ENCODE measurements around the gene CT45A9.
"Not testable (repeated sequence)": the region's sequence is repeated elsewhere in the genome, so short reads cannot be mapped to it uniquely, and the experiment has no call there.

Gene CT45A9, protein sequence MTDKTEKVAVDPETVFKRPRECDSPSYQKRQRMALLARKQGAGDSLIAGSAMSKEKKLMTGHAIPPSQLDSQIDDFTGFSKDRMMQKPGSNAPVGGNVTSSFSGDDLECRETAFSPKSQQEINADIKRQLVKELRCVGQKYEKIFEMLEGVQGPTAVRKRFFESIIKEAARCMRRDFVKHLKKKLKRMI

DNA sequence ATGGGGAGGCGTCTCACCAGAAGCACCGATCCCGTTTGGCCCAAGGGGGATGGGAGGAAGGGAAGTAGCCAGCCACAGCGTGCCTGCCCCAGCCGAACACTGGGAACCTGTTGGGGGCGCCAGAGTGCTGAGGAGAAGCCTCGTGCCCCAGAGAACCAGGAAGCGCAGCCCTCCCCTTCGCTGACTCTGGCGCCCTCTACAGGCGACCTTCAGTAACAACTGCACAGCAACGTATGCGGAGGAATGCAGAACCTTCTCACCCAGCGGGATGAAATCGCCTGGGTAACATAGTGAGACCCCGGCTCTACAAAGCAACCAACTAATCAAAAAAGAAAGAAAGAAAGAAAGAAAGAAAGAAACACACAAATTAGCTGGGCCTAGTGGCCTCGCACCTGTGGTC is at the start of gene CT45A9:
TSS of gene CT45A9 (minus strand) at position 101 of the 400 bp plus-strand sequence. CDS start 3,751 bp downstream, outside the sequence.
- DNase-seq (ENCODE audit: low read depth in 4 of 4, low spot score in 1 of 4), result not testable (repeated sequence)

DNA sequence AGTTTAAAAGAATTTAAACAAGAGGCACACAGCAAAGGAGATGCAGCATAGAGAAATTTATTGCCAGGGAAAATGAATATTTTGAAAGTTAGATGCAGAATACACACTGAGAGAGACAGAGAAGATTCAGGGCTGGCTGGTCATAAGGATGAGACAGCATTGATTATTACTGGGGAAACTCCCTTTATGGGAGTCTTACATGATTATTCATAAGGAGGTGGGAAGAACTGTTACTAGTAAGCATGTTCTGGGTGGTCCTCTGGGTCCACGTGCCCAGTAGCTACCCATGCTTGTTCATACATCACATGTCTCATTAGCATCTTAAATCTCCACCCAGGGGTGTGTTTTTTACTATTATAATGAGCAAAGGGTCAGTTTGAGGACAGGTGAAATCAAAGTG is 48.9 kb upstream of the CT45A9 start:
- DNase-seq (ENCODE audit: low read depth in 4 of 4, low spot score in 1 of 4), result not testable (repeated sequence)

DNA sequence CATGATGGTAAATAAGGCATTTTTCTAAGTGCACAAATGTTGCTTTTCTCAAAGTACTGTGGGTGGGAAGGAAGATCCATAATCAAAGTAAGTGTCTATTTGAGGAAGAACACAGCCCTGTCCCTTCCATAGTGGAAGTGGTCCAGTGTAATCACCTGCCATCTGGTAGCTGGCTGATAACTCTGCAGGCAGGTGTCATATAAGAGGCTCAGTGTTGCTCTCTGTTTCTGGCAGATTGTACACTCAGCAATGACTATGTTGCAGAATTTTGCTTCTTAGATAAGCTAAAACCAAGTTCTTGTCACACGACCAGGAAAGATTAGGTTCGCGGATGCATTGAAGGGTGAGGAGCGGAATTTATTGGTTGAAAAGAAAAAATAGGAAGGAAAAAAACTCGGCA is 42.8 kb upstream of the CT45A9 start:
- DNase-seq (ENCODE audit: low read depth in 4 of 4, low spot score in 1 of 4), result no peak

DNA sequence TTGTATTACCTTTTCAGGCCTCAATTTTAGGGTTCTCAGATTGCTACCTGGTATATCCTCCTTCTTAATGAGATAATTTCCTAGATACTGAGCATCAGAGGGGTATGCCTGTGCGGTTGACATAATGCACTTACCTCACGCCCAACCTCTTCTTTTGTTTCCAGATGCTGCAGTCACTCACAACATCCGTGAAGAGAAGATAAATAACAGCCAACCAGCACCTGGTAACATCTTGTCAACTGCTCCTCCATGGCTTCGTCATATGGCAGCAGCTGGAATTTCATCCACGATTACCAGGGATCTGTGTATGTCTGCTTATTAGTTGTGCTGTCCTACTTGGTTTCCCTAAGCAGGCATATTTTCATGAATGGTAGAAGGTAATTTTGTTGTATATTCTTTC is 38.6 kb upstream of the CT45A9 start:
- DNase-seq (ENCODE audit: low read depth in 4 of 4, low spot score in 1 of 4), result no peak

DNA sequence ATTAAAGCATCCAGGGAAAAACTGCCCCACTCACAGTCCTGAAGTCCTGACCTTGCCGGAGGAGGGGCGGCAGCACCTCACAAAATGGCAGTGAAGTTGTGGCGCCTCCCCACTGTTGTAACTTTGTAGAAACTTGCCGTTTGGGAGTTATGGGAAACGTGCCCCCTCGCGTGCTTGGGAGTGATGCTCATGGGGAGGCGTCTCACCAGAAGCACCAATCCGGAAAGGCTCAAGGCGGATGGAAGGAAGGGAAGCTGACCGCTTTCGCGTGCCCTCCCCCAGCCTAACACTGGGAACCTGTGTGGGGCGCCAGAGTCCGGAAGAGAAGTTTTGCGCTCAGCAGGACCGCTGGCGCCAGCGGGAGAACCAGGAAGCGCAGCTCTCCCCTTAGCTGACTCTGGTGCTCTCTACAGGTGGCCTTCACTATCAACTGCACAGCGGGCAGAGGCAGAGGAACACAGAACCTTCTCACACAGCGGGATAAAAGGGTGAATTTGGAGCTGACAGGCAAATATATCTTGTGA is 21.7 kb upstream of the CT45A9 start, which contains the start of the genes CT45A10 and SAGE1:
TSS of gene CT45A10 (minus strand) at position 151 of the 524 bp plus-strand sequence. CDS start 8,100 bp downstream, outside the sequence.
TSS of gene SAGE1 (plus strand) at position 423 of the 524 bp plus-strand sequence. CDS start 2,527 bp downstream, outside the sequence.
- DNase-seq (ENCODE audit: low read depth in 4 of 4, low spot score in 1 of 4), result no peak

DNA sequence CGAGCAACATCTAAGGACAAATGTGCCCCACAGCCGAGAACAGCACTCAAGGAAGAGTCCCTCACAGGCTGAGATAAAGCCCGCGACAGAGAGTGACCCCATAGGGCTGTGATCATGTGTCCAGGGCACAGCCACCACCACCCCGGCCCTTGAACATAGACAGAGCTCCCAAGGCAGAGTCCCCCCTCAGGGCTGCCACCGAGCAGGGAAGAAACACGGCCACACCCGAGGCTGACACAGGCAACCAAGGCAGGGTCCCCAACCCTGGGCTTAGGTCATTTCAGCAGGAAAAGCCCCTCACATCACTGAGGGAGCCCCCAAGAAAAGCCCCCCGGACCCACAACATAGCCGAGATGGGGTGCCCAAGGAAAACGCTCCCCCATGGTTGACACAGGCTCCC is 21.2 kb upstream of the CT45A9 start:
- no peak for DNase-seq (ENCODE audit: low read depth in 4 of 4, low spot score in 1 of 4)

DNA sequence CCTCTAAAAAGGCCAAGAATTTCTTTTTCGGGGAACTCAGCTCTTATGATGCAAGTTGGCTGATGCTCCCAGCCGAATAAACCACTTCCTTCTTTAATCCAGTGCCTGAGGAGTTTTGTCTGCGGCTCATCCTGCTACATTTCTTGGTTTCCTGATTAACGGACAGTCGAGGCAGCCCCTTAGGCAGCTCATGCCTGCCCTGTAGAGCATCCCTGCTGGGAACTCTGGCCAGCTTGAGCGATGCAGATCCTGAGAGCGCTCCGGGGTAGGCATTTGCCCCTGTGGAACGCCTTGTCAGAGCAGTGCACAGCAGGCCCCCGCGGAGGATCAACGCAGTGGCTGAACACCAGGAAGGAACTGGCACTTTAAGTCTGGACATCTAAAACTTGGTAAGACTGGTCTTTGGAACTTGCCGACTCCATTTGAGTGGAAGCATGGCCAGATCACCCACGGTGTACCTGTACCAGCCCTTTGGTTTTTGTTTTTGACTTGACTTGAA is 18.5 kb upstream of the CT45A9 start:
- DNase-seq (ENCODE audit: low read depth in 4 of 4, low spot score in 1 of 4), result no peak

DNA sequence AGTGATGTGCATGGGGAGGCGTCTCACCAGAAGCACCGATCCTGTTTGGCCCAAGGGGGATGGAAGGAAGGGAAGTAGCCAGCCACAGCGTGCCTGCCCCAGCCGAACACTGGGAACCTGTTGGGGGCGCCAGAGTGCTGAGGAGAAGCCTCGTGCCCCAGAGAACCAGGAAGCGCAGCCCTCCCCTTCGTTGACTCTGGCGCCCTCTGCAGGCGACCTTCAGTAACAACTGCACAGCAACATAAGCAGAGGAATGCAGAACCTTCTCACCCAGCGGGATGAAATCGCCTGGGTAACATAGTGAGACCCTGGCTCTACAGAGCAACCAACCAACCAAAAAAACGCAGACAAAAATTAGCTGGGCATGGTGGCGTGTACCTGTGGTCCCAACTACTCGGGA is 17.4 kb upstream of the CT45A9 start:
- DNase-seq (ENCODE audit: low read depth in 4 of 4, low spot score in 1 of 4), result peak in 2 of 4 experiments; percentile 11 to 18

DNA sequence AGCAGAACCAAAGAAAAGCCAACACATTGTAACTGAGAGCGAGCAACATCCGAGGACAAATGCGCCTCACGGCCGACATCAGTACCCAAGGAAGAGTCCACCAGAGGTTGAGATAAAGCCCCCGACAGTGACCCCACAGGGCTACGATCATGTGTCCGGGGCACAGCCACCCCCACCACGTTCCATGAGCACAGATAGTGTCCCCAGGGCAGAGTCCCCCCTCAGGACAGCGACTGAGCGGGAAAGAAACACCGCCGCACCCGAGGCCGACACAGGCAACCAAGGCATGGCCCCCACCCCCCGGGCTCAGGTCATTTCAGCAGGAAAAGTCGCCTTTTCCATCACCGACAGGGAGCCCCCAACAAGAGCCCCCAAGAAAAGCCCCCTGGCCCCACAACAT is 16.6 kb upstream of the CT45A9 start:
- DNase-seq (ENCODE audit: low read depth in 4 of 4, low spot score in 1 of 4), result not testable (repeated sequence)

DNA sequence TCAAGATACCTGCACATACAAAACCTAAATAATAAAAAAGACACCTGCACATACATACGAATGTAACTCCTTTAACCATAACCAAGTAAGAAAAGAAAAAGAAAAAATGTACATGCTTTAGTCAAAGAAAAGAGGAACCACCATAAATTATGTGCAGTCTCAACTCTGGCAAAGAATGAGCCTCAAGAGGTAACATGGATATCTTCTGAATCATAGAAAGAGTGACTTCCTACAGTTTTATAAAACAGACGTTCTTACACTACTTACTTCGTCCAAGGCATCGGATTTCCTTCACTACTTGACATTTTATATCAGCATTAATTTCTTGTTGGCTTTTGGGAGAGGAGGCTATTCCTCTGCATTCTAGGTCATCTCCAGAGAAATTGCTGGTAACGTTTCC is 11.1 kb upstream of the CT45A9 start:
- not testable (repeated sequence) for DNase-seq (ENCODE audit: low read depth in 4 of 4, low spot score in 1 of 4)

DNA sequence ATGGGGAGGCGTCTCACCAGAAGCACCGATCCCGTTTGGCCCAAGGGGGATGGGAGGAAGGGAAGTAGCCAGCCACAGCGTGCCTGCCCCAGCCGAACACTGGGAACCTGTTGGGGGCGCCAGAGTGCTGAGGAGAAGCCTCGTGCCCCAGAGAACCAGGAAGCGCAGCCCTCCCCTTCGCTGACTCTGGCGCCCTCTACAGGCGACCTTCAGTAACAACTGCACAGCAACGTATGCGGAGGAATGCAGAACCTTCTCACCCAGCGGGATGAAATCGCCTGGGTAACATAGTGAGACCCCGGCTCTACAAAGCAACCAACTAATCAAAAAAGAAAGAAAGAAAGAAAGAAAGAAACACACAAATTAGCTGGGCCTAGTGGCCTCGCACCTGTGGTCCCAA is 17.2 kb downstream of the CT45A9 start, which contains the start of gene CT45A8:
TSS of gene CT45A8 (minus strand) at position 101 of the 400 bp plus-strand sequence. CDS start 3,755 bp downstream, outside the sequence.
- DNase-seq (ENCODE audit: low read depth in 4 of 4, low spot score in 1 of 4), result not testable (repeated sequence)

DNA sequence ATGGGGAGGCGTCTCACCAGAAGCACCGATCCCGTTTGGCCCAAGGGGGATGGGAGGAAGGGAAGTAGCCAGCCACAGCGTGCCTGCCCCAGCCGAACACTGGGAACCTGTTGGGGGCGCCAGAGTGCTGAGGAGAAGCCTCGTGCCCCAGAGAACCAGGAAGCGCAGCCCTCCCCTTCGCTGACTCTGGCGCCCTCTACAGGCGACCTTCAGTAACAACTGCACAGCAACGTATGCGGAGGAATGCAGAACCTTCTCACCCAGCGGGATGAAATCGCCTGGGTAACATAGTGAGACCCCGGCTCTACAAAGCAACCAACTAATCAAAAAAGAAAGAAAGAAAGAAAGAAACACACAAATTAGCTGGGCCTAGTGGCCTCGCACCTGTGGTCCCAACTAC is 34.4 kb downstream of the CT45A9 start, which contains the start of gene CT45A7:
TSS of gene CT45A7 (minus strand) at position 101 of the 400 bp plus-strand sequence. CDS start 3,747 bp downstream, outside the sequence.
- not testable (repeated sequence) for DNase-seq (ENCODE audit: low read depth in 4 of 4, low spot score in 1 of 4)

DNA sequence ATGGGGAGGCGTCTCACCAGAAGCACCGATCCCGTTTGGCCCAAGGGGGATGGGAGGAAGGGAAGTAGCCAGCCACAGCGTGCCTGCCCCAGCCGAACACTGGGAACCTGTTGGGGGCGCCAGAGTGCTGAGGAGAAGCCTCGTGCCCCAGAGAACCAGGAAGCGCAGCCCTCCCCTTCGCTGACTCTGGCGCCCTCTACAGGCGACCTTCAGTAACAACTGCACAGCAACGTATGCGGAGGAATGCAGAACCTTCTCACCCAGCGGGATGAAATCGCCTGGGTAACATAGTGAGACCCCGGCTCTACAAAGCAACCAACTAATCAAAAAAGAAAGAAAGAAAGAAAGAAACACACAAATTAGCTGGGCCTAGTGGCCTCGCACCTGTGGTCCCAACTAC is 51.7 kb downstream of the CT45A9 start, which contains the start of gene CT45A2:
TSS of gene CT45A2 (minus strand) at position 101 of the 400 bp plus-strand sequence. CDS start 3,747 bp downstream, outside the sequence.
- DNase-seq (ENCODE audit: low read depth in 4 of 4, low spot score in 1 of 4), result not testable (repeated sequence)
